NCI-H226 (cell line): Measurements from ENCODE around the gene TULP1.
"Not testable (repeated sequence)": the region's sequence is repeated elsewhere in the genome, so short reads cannot be mapped to it uniquely, and the experiment has no call there.

ENCODE experiments used
- DNase-seq: peaks from one replicate; pipeline ENCODE4 v3.0.0-alpha.2; 2015

Gene TULP1

GRCh38 chr6:35512740-35513139, at the start of gene TULP1:
TSS of gene TULP1 (minus strand) at chr6:35512896. CDS start at chr6:35512858, 38 bp downstream.
- peak; percentile 1 for DNase-seq

DNA sequence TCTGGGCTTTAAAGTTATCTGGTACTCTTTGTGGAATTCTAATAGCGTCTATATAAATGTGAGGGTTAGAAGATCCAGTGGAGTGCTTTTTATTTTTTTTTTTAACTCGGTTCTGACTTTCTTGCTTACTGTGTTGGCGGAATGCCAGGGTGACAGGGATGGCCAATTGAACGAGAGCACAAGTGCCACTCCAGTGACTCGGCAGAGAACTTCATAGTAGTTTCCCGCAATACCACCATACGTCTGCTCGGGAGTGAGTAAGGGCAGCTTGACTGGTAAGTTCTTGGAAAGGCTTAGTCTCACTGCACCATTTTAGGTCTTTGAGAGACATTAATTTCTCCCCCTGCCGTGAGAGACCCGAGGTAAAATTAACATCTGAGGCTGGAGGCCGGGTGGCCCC, 49.4 kb upstream of the TULP1 start:
- no peak for DNase-seq

DNA sequence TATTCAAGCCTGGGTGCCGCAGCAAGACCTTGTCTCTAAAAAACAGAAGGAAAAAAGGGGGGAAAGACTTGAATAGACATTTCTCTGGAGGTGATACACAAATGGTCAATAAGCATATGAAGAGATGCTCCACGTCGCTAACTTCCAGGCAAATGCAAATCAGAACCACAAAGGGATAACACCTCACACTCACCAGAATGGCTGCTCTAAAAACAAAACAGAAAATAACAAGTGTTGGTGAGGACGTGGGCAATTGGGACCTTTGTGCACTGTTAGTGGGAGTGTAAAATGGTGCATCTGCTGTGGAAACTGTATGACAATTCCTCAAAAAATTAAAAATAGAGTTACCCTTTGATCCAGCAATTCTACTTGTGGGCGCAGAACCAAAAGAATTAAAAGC, 48.4 kb upstream of the TULP1 start:
- no peak for DNase-seq

- DNase-seq = no peak
These were observed 45.9 kb upstream of the TULP1 start for GRCh38 chr6:35558571-35558970.

DNA sequence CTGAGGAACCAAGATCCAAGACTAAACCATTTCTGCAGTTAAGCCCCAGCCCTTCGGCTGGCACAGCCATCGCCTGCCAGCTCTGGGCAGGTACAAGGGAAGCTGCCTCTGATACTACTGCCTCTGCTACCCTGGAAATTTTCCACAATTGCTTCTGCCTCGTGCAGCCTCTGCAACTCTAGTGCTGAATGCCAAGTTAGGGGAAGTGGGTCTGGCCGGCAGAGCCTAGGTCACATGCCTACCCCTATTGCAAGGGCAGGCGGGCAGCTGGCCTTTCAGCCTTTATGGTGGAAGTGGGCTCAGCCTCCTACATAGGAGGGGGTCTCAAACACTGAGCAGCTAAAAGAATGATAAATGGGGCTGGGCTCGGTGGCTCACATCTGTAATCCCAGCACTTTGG, 44.5 kb upstream of the TULP1 start:
- no peak for DNase-seq

DNA sequence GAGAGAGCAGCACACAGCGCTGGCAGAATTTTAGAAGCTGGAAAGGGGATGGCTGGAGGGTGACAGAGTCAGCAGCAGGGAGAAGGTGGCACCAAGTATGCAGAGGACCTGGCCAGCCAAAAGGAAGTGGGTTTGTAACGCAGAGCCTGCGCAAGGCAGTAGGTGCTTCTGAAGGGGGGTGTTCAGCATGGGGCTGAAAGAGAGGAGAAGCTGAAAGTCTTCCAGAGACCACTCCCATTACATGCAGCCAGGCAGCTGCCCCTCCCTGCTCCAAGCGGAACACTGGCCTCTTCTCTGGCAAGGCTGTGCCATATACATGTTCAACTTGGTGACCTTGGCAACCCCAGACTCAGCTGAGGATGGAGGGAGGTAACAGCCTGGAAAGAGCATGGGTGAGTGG, 42.1 kb upstream of the TULP1 start:
- no peak for DNase-seq

DNA sequence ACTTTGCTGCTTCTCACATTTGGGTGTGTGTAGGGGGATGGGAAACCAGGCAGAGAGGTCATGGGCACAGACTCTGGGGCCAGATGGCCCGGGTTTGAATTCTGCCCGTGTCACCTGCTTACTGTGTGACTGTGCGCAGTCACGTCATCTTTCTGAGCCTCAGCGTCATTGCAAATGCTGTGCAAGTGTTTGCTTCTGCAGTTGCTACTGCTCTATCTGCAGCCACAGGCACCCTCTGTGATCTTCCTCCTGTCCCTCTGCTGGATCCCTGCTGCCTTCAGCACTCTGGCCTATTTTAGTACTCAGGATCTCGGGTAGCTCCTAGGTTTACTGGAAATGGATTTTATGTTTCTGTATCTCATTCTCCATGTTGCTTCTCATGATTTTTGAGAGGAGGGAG, 40.6 kb upstream of the TULP1 start:
- DNase-seq = no peak

GRCh38 chr6:35552285-35552917, 39.7 kb upstream of the TULP1 start:
- DNase-seq = no peak

- no peak for DNase-seq
These were observed 37.7 kb upstream of the TULP1 start for GRCh38 chr6:35550437-35550836.

DNA sequence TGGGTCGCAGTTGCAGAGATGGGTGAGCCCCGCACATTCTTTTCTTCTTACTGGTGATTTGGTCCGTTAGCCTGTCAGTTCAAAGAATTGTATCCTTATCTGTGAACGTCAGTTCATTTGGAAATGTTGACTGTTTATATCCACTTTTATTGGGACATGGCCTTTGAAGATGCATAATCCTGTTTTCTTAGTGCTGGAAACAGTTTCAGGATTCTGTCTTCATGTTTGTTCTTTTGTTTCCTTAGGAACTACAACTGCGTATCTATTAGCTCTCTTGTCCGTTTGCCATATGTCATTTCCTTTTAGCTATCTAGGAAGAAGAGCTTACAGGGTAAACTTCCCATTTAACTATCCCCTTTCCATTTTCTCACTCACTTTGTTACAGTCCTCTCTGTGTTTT, 35.0 kb upstream of the TULP1 start:
- no peak for DNase-seq

- DNase-seq = no peak
These were observed 32.2 kb upstream of the TULP1 start for GRCh38 chr6:35544769-35545361.

DNA sequence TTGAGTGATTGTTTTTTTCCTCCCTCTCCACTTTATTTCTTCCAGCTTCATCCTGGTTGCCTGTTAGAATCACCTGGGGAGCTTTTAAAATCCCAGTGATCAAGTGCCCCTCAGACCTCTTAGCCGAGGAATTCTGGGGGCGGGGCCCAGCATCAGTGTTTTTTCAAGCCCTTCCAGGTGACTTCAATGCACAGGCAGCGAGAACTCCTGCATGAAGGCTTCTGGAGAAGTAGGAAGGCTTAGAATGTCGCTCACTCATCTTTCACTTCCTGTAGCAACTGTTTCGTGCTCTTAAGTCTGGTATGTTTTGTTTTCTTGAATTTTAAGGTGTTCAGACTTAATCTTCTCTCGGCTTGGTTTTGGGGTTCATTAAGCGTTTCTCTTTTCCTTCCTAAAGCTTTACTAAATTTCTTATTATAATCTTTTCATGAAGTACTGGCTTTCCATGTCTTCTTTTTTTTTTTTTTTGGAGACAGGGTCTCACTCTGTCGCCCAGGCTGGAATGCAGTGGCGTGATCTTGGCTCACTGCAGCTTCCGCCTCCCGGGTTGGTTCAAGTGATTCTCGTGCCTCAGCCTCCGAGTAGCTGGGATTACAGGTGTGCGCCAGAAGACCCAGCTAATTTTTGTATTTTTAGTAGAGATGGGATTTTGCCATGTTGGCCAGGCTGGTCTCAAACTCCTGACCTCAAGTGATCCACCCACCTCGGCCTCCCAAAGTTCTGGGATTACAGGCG, 30.9 kb upstream of the TULP1 start:
- DNase-seq = no peak

GRCh38 chr6:35541836-35542235, 29.1 kb upstream of the TULP1 start:
- no peak for DNase-seq

GRCh38 chr6:35539223-35539622, 26.5 kb upstream of the TULP1 start:
- DNase-seq = no peak

- DNase-seq = not testable (repeated sequence)
These were observed 23.2 kb upstream of the TULP1 start for GRCh38 chr6:35535847-35536246.

GRCh38 chr6:35534407-35535170, 21.9 kb upstream of the TULP1 start:
- no peak for DNase-seq

DNA sequence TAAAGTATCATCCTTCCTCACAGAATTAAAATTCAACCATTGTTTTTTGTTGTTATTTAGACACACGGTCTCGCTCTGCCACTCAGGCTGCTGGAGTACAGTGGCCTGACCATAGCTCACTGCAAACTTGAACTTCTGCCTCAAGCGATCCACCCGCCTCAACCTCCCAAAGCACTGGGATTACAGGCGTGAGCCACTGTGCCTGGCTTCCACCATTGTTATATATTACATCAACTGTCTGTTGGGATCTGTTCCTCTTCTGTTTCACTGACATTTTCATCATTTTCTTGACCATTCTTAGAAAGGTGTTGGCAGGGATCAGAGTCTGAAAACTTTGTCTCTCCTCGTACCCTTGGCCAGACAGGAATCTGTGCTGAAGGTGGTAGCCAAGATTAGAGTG, 21.3 kb upstream of the TULP1 start:
- DNase-seq = no peak

- no peak for DNase-seq
These were observed 19.4 kb upstream of the TULP1 start for GRCh38 chr6:35532126-35532525.

DNA sequence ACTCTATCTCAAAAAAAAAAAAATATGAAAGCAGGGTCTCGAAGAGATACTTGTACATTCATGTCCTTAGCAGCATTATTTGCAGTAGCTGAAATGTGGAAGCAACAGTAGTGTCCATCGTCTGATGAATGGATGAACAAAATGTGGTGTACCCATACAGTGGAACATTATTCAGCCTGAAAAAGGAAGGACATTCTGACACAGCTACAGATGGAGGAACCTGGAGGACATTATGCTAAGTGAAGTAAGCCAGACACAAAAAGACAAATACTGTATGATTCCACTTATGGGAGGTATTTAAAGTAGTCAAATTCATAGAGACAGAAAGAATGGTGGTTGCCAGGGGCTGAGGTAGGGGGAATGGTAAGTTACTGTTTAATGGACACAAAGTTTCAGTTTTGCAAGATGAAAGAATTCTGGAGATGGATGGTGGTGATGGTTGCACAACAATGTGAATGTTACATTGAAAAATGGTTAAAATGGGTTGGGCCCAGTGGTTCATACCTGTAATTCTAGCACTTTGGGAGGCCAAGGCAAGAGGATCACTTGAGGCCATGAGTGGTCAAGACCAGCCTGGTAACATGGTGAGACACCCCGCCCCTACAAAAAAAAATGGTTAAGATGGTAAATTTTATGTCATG, 11.8 kb upstream of the TULP1 start:
- DNase-seq = no peak

GRCh38 chr6:35522660-35523658, 10.3 kb upstream of the TULP1 start:
- DNase-seq = peak; percentile 29

- no peak for DNase-seq
These were observed 9.5 kb upstream of the TULP1 start for GRCh38 chr6:35522151-35522550.

GRCh38 chr6:35521235-35521634, 8.5 kb upstream of the TULP1 start:
- no peak for DNase-seq
